Right atrium auricular region (tissue), 2 donors: ENCODE results near the gene ARMH3. TPM values are rescaled to one million over a fixed set of nuclear protein-coding genes. Genes with fewer than 3 reads are reported as not detected.

ENCODE experiments used
- DNase-seq: peaks from one replicate; pipeline ENCODE4 v3.0.0-alpha.2; 2019; ENCODE audit warnings: low spot score
- H3K27ac ChIP-seq, 2 donors: fragments of 200-600 bp; sonication (generic); 1 replicate in 1 of 2; 2 replicates in 1 of 2; pipeline ENCODE4 v1.5.1; 2016 to 2019
- H3K27me3 ChIP-seq, 2 donors: fragments of 200-600 bp; sonication (generic); one replicate each; pipeline versions ENCODE4 v1.5.1 to v1.6.0; 2017 to 2019
- H3K36me3 ChIP-seq: fragments of 200-600 bp; sonication (generic); one replicate; pipeline ENCODE4 v1.5.1; 2016
- H3K4me1 ChIP-seq, 2 donors: fragments of 200-600 bp; sonication (generic); one replicate each; pipeline versions ENCODE4 v1.5.1 to v1.6.0; 2017 to 2019
- H3K4me3 ChIP-seq, 2 donors: fragments of 200-600 bp; sonication (generic); 1 replicate in 1 of 2; 2 replicates in 1 of 2; pipeline ENCODE4 v1.5.1; 2017 to 2019; ENCODE audit warnings: mild to moderate bottlenecking in 1 of 2, moderate library complexity in 1 of 2
- H3K9me3 ChIP-seq, 2 donors: fragments of 200-600 bp; sonication (generic); one replicate each; pipeline ENCODE4 v1.5.1; 2019
- CTCF ChIP-seq, 2 donors: fragments of 200-600 bp; sonication (generic); IDR thresholded peaks; one replicate each; pipeline ENCODE4 v1.5.1; 2019; ENCODE audit warnings: antibody characterized with exemption in 2 of 2
- total RNA-seq, 2 donors: library from RNA; depleted of rRNA; stranded (reverse); fragments of >200 nt; gene quantifications; one replicate each; pipeline ENCODE4 v1.1.0, GENCODE V29; 2016

Gene ARMH3
- total RNA-seq, 2 donors from 2014 or later = 25.4 to 28.5 TPM

- Histone ChIP-seq H3K4me3 (no peak overlapping the region), H3K27me3 (no peaks in the 10 kb centered on the region), H3K36me3 (peaks cover 51% of the 10 kb centered on the region), H3K4me1 (peaks cover 0 to 7% of the 10 kb centered on the region in 2 donors), H3K9me3 (no peaks in the 10 kb centered on the region), H3K27ac (no peak overlapping the region)
- no peak for TF ChIP-seq CTCF (IDR thresholded peaks at IDR 0.05)
- DNase-seq = no peak
Measured at GRCh38 chr10:102004376-102004775, 51.6 kb downstream of the ARMH3 start.

- Histone ChIP-seq H3K9me3 (no peaks in the 10 kb centered on the region), H3K4me3 (no peak overlapping the region), H3K27me3 (no peaks in the 10 kb centered on the region), H3K27ac (no peak overlapping the region), H3K36me3 (peaks cover 51% of the 10 kb centered on the region), H3K4me1 (peaks cover 0 to 9% of the 10 kb centered on the region in 2 donors)
- DNase-seq = no peak
- TF ChIP-seq CTCF (IDR thresholded peaks at IDR 0.05) = no peak
Measured at GRCh38 chr10:102003541-102003940, 52.4 kb downstream of the ARMH3 start.

GRCh38 chr10:102001435-102002068 is 54.4 kb downstream of the ARMH3 start:
- Histone ChIP-seq H3K4me3 (no peak overlapping the region), H3K27ac (peak overlapping the region in 1 of 2 donors; percentile 0)

DNA sequence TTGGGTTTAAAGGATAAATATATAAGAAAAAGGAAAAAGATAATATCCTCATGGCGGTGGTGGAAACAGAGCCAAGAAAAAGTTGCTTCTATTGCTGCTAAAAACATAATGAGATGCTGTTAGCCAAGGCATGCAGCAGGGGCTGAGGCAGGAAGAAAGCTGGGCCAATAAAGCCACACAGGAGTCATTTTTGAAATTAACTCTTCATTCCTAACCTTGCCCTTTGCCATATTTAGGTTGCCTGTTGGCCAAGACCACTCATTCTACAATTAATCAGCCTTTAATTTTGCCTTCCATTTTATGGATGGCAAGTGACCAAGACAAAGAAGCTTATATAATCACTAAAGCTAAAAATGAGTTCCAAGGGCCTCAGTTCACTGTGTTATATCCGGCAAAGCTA is 58.2 kb downstream of the ARMH3 start:
- TF ChIP-seq CTCF (IDR thresholded peaks at IDR 0.05) = no peak
- H3K36me3 ChIP-seq = peaks cover 45% of the 10 kb centered on the region
- H3K4me1 ChIP-seq = peaks cover 0 to 19% of the 10 kb centered on the region in 2 donors
- H3K27ac ChIP-seq = no peak overlapping the region
- no peak overlapping the region for H3K4me3 ChIP-seq
- no peak for DNase-seq
- no peaks in the 10 kb centered on the region for H3K27me3 ChIP-seq
- H3K9me3 ChIP-seq = no peaks in the 10 kb centered on the region

More at GRCh38 chr10:102001435-102002068, 54.4 kb downstream of the ARMH3 start:
- DNase-seq = no peak
- Histone ChIP-seq H3K27me3 (no peaks in the 10 kb centered on the region), H3K9me3 (no peaks in the 10 kb centered on the region), H3K4me1 (peaks cover 0 to 19% of the 10 kb centered on the region in 2 donors), H3K36me3 (peaks cover 49% of the 10 kb centered on the region)
- no peak for TF ChIP-seq CTCF (IDR thresholded peaks at IDR 0.05)

DNA sequence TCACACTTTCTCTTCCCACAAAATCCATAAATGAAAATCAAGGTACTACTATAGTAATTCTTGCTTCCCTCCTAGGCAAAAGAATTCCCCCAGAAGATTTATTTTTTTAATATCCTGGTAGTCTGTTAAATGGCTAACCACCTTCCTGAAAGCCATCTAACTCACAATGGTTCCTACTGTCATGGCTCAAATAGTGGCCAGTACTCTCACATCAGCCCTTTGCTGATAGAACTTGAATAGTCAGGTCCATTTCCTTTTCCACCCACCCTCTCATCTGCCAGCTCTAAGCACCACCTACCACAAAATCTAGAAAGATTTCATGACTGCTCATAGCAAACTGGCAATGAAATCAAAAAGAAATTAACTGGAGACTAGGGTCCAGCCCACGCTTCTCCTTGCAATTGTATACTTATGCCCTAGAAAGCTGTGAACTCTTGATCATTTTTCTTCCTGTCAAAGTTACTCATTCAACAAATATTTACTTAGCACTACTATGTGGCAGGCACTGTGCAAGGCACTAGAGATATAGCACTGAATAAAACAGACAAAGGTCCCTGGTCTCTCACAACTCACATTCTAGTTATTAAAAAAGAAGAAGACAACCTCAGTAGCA is 60.4 kb downstream of the ARMH3 start:
- H3K36me3 ChIP-seq = peaks cover 62% of the 10 kb centered on the region
- H3K9me3 ChIP-seq = no peaks in the 10 kb centered on the region
- H3K27ac ChIP-seq = no peak overlapping the region
- H3K4me3 ChIP-seq = no peak overlapping the region
- no peaks in the 10 kb centered on the region for H3K27me3 ChIP-seq
- DNase-seq = no peak
- TF ChIP-seq CTCF (IDR thresholded peaks at IDR 0.05) = no peak
- H3K4me1 ChIP-seq = peaks cover 0 to 11% of the 10 kb centered on the region in 2 donors
